DMS53 (cell line): ENCODE measurements around the gene CIAO1.
"Not testable (repeated sequence)": the region's sequence is repeated elsewhere in the genome, so short reads cannot be mapped to it uniquely, and the experiment has no call there.

Experiments used
- DNase-seq: peaks from one replicate; lab custom pipeline; 2025; lab: John Stamatoyannopoulos, UW

The CIAO1 gene

DNA sequence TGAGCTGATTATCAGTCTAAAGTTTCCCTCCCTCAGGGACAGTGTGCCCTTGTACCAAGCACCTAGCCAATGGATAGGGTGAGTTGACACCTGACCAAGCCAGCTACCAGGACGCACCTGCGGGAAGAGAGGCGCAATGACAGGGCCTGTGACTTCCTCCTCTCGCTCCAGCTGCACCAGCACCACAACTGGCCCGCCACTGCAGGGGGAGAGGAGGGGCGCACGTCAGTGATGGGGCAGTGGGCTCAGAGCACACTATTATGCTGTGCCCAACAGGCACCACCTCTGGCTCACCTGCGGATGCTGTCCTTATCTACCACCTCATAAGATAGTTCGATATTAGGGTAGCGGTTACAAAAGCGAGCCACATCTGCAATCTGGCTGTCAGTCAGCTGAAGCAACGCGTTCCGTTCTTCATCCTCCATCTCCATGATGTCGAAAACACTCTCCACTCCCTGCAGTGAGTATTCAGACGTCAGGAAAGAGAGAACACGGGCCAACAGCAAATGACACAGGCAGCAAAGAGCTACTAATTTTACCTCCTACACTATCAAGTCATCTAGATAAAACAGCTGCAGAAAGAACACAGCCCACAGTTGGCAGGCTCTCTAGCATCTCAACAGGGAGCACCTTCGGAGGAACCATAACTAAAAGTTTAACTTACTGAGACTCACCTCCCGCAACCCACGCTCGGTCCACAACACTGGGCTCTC is 10.9 kb downstream of the CIAO1 start:
- DNase-seq = no peak

- DNase-seq = no peak
Observed at GRCh38 chr2:96287273-96287856, 21.3 kb downstream of the CIAO1 start.

DNA sequence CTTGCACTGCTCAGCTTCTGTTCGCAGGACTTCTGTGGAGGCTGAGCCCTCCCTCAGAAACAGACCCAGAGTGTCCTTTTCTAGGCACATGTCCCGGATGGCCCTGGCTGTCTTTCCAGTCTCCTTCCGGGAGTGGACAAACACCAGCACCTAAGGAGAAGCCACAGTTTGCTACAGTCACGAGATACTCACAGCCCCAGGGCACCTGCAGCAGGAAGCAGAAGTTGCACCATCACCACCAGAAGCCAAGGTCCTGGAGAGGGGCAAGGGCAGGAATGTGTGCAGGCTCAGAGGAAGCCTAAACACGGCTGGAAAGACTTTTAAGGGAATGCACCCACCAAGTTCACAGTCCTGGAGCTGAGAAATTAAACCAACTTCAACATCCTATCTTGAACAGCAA is 25.7 kb downstream of the CIAO1 start:
- DNase-seq = no peak

DNA sequence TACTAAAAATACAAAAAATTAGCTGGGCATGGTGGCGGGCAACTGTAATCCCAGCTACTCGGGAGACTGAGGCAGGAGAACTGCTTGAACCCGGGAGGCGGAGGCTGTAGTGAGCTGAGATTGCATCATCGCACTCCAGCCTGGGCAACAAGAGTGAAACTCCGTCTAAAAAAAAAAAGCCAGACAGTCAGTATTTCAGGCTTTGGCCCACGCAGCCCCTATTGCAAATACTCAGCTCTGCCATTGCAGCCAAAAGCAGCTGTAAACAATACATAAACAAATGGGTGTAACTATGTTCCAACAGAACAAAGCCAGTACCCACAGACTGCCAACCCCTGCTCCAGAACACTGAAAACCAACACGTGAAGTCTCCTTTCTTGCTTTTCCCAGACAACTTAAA is 28.2 kb downstream of the CIAO1 start:
- not testable (repeated sequence) for DNase-seq

DNA sequence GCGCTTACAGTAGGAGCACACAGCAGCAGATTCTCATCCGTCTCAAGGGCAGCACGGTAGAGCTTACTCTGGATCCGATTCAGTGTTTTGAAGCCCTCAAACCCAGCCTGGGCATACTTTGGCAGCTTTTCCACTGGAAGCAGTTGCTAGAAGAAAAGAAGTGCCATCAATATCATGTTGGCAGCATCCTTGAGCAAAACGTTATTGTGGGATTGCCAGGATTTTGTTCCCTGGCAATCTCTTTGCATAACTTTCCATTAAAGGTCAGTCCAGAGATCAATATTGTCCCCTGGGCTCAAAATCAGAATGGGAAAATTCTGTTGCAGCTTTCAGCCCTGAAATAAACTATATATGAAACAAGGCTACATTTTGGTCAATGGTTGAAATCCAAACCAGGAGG is 30.9 kb downstream of the CIAO1 start:
- DNase-seq = no peak

DNA sequence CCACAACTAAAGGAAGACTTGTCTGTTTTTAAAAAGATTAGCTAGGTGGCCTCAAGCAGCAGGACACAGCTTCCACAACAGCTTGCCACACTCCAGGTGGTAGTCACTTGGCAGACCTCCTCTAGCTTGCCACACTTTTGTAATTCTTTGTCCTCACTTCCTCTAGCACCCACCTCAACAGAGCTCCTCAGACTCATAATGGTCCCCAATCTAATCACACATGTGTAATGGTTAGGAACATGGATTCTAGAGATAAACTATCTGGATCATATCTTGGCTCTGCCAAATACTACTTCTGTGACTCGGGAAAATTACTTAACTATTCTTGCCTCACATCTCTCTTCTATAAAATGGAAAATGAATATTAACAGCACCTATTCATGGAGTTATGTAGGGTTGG is 35.8 kb downstream of the CIAO1 start:
- DNase-seq = no peak

DNA sequence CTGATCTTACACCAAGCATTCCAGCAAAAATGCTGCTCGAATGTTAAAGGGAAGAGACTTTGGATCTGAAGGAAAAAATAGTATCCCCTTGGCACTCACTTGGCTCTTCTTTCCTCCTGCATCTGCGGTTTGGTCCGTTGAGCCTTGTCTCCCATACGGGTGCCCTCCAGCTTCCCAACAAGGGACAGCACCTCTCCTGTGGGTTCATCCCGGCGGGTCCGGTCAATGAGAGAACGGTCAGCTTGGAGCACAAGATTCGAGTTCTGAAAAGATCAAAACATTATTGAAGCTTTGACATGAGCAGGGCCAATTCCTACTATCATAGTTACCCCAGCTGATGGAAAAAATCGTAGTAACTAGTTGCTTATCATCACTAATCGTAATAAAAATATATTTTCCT is 38.6 kb downstream of the CIAO1 start:
- DNase-seq = no peak

- peak; percentile 98 for DNase-seq
Observed at GRCh38 chr2:96305091-96305978, 39.3 kb downstream of the CIAO1 start, which contains the start of gene SNRNP200. Gene SNRNP200 (minus strand): TSS chr2:96305546. CDS start chr2:96305437, 109 bp downstream.

- peak; percentile 55 for DNase-seq
Observed at GRCh38 chr2:96305979-96306308, 39.9 kb downstream of the CIAO1 start.

DNA sequence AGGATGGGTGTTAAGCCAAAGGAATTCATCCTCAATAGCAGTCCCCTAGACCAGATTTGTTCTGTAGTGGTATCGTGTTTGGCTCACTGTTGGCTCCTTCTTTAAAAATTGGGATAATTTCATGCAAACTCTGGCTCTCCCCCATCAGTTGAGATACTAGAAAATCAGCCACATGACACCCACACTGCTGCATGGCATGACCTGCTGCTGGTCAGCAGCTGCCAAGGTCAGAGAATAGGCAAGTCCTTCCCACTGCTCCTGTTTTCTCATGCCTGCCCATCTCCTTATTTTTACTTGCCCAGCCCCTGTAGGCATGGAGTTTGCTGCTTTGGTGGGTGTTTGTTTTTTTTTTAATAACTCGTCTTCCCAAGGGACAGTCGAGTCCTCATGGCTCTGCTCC is 40.3 kb downstream of the CIAO1 start:
- DNase-seq = peak; percentile 50

- DNase-seq = no peak
Observed at GRCh38 chr2:96308248-96308647, 42.2 kb downstream of the CIAO1 start.

- DNase-seq = no peak
Observed at GRCh38 chr2:96315005-96315399, 49.0 kb downstream of the CIAO1 start.

DNA sequence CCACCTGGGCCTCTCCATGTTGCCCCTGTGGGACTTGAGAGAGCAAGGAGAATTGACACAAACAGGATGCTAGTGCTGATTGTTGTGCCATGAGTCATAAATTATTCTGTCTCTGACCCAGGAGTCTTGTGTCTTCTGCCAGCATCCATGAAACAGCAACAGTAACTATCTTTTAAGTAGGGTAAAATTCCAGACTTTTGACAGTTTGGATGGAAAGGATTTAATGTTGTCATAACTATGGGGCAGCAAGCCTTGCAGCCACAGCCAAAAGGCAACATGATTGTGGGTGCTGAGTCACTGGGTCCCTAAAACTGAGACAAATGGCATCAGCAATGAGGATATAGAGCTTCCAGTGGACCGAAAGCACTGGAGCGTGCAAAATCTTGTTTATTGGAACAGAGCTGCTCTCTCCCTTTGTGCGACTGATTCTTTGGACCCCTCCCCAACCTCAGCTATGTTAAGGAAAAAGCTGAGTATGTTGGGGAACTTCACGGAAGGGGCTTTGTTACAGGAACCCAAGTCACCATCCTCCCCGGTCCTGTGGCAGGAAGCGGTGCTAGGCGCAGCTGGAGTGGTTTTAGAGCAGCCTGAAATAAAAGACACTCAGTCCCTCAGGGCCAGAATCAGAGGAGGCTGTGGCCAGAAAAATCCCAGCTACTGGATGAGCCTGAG is 49.5 kb downstream of the CIAO1 start:
- peak; percentile 44 for DNase-seq

GRCh38 chr2:96316999-96317398 is 51.0 kb downstream of the CIAO1 start:
- no peak for DNase-seq

GRCh38 chr2:96317584-96317997 is 51.6 kb downstream of the CIAO1 start:
- DNase-seq = no peak

DNA sequence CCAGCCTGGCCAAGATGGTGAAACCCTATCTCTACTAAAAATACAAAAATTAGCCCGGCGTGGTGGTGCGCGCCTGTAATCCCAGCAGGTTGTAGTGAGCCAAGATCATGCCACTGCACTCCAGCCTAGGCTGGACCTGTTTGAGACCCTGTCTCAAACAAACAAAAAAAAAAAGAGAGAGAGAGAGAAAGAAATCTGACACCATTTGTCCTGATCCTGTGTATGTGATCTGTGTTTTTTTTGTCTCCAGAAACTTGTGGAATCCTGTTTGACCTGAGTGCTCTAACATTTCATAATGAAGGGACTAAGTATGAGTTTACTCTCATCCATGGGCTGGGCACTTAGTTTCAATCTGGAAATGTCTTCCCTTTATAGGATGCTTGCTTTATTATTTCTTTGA is 52.7 kb downstream of the CIAO1 start:
- DNase-seq = peak; percentile 25

GRCh38 chr2:96319396-96319795 is 53.4 kb downstream of the CIAO1 start:
- DNase-seq = no peak

DNA sequence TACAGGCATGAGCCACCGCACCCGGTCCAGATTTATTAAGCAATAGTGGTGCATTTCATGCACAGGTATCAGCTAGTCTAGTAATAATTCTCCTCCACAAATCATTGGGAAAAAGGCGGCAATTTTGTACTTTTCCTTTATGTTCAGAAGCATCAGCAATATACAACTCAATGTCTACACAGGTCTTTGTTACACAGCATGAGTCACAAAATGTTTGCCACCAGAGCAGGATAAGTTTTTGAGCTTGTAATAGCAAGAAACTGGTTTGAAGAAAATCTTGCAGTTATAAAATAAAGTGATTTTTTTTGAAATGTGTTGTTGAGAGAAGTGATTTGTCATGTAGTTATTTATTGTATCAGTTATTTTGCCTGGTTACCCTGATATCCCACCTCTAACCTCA is 54.3 kb downstream of the CIAO1 start:
- DNase-seq = peak; percentile 50

GRCh38 chr2:96320728-96321622 is 55.0 kb downstream of the CIAO1 start:
- DNase-seq = peak; percentile 89
